ENCODE data around the gene CBR1.

The CBR1 gene

DNA sequence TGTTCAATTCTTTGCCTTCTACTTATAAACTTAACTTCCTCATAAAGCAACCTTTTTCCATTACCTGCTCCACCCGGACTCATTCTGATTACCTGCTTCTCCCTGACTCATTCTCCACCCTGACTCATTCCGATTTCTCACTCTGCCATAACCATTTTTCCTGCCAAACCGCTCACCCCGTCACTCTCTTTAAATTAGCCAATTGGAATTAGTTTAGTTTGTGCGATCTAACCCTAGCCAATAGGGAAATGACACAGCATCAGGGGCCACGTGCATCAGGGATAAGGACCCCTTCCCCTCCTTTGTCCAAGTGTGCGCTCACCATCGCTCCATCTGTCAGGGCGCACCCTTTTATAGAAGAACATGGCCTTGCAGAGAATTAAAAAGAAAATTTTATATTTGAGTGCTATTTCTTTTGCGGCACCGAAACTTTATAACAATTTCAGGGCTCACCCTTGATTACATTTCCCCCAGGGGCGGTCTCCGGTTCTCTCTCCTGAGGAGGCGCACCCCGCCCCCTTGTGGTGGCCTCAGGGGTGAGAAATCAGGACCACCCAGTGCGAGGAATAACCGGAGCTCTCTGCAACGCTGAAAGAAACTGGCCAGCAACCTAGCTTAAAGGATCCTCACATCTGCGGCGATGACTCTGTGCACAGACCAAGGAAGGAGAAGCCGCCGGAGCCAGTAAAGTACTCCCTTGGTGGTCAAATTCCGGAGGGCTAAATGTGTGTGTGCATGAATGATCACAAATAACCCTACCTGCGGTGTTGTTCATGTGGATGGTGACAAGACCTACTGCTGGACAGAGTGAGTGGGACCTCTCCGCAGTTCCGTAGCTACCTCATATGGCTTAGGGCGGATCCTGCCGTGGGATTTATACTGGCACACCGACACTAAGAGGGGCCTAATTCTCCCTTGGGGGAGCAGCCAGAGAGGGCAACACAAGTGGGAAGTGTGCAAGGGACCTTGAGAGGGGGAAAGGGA lies 34.8 kb downstream of the CBR1 start:
- Histone ChIP-seq H3K4me1 (ENCODE audit: insufficient read depth, insufficient read length) (no peaks in the 10 kb centered on the region), H3K9ac (ENCODE audit: insufficient read length, low read depth) (peak overlapping the region; percentile 81), H3K36me3 (ENCODE audit: insufficient read depth, insufficient read length, low read length) (peaks cover 5% of the 10 kb centered on the region), H3K9me3 (ENCODE audit: insufficient read depth, low read length) (peaks cover 51% of the 10 kb centered on the region), H3K4me3 (ENCODE audit: insufficient read length, low read depth) (peak overlapping the region; percentile 48), H3K27me3 (ENCODE audit: insufficient read depth, insufficient read length) (no peaks in the 10 kb centered on the region)
- peak; percentile 82 for DNase-seq (ENCODE audit: low read depth, low spot score)
- TF ChIP-seq YY1 (IDR thresholded peaks at IDR 0.05; ENCODE audit: insufficient read depth, insufficient read length) (no peak), SUZ12 (IDR thresholded peaks at IDR 0.05; ENCODE audit: extremely low read depth, insufficient read depth, insufficient read length) (no peak), ZNF274 (IDR thresholded peaks at IDR 0.05; ENCODE audit: low read depth, low read length) (no peak)

DNA sequence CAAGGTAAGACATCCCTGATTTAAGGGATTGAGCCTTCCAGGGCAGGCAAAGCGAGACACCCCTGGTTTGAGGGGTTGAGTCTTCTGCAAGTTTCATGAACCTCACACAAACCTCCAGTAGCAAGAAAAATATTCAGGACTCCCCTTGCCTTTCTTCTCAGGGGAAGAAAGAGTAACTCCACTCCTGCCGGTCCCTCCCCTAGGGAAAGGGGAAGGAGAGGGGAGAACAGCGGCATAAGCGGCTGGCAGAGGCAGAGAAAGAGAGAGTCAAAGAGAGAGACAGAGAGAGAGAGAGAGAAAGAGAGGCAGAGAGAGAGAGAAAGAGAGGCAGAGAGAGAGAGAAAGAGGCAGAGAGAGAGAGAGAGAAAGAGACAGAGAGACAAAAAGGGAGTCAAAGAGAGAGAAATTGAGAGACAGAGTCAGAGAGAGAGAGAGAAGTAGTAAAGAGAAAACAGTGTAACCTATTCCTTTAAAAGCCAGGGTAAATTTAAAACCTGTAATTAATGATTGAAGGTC lies 35.6 kb downstream of the CBR1 start:
- no peak for TF ChIP-seq ZNF274 (IDR thresholded peaks at IDR 0.05; ENCODE audit: low read depth, low read length)
- TF ChIP-seq YY1 (IDR thresholded peaks at IDR 0.05; ENCODE audit: insufficient read depth, insufficient read length) = no peak
- no peak for TF ChIP-seq SUZ12 (IDR thresholded peaks at IDR 0.05; ENCODE audit: extremely low read depth, insufficient read depth, insufficient read length)
- Histone ChIP-seq H3K9me3 (ENCODE audit: insufficient read depth, low read length) (peaks cover 59% of the 10 kb centered on the region), H3K4me1 (ENCODE audit: insufficient read depth, insufficient read length) (no peaks in the 10 kb centered on the region), H3K4me3 (ENCODE audit: insufficient read length, low read depth) (peak overlapping the region; percentile 48), H3K9ac (ENCODE audit: insufficient read length, low read depth) (peak overlapping the region; percentile 81), H3K36me3 (ENCODE audit: insufficient read depth, insufficient read length, low read length) (peaks cover 5% of the 10 kb centered on the region), H3K27me3 (ENCODE audit: insufficient read depth, insufficient read length) (no peaks in the 10 kb centered on the region)
- no peak for DNase-seq (ENCODE audit: low read depth, low spot score)

DNA sequence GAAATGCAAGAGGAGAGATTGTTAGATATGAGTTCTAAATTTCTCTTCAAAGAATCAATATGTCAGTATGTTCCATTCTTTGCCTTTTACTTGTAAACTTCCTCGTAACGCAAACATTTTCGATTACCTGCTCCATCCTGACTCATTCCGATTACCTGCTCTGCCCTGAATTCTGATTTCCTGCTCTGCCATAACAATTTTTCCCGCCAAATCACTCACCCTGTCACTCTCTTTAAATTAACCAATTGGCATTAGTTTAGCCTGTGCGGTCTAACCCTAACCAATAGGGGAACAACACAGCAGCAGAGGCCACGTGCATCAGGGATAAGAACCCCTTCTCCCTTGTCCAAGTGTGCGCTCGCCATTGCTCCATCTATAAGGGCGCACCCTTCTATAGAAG lies 40.0 kb downstream of the CBR1 start:
- no peak for DNase-seq (ENCODE audit: low read depth, low spot score)
- Histone ChIP-seq H3K9ac (ENCODE audit: insufficient read length, low read depth) (no peak overlapping the region), H3K27me3 (ENCODE audit: insufficient read depth, insufficient read length) (no peaks in the 10 kb centered on the region), H3K36me3 (ENCODE audit: insufficient read depth, insufficient read length, low read length) (peaks cover 5% of the 10 kb centered on the region), H3K4me3 (ENCODE audit: insufficient read length, low read depth) (no peak overlapping the region), H3K9me3 (ENCODE audit: insufficient read depth, low read length) (peaks cover 29% of the 10 kb centered on the region), H3K4me1 (ENCODE audit: insufficient read depth, insufficient read length) (peaks cover 6% of the 10 kb centered on the region)
- TF ChIP-seq YY1 (IDR thresholded peaks at IDR 0.05; ENCODE audit: insufficient read depth, insufficient read length) (no peak), ZNF274 (IDR thresholded peaks at IDR 0.05; ENCODE audit: low read depth, low read length) (no peak), SUZ12 (IDR thresholded peaks at IDR 0.05; ENCODE audit: extremely low read depth, insufficient read depth, insufficient read length) (no peak)

DNA sequence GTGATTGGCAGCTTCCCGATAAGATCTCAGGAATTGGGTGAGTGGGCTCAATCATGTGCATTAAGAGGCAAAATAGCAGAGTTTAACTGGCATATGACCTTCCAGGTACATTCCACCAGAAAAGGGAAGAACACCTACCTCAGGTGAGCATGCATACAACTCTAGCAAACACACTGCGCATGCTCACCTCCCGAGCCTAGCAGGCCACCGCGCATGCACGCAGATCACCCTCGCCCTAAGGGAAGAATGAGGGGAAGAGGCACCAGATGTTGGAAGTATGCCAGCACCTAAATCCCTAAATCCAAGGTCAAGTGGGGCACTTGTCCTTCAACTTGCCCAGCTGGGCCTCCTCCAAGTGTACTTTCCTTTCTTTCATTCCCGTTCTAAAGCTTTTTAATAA lies 41.4 kb downstream of the CBR1 start:
- Histone ChIP-seq H3K9ac (ENCODE audit: insufficient read length, low read depth) (no peak overlapping the region), H3K27me3 (ENCODE audit: insufficient read depth, insufficient read length) (no peaks in the 10 kb centered on the region), H3K4me3 (ENCODE audit: insufficient read length, low read depth) (no peak overlapping the region), H3K36me3 (ENCODE audit: insufficient read depth, insufficient read length, low read length) (peaks cover 5% of the 10 kb centered on the region), H3K9me3 (ENCODE audit: insufficient read depth, low read length) (peaks cover 29% of the 10 kb centered on the region), H3K4me1 (ENCODE audit: insufficient read depth, insufficient read length) (peaks cover 6% of the 10 kb centered on the region)
- TF ChIP-seq ZNF274 (IDR thresholded peaks at IDR 0.05; ENCODE audit: low read depth, low read length) (no peak), SUZ12 (IDR thresholded peaks at IDR 0.05; ENCODE audit: extremely low read depth, insufficient read depth, insufficient read length) (no peak), YY1 (IDR thresholded peaks at IDR 0.05; ENCODE audit: insufficient read depth, insufficient read length) (no peak)
- no peak for DNase-seq (ENCODE audit: low read depth, low spot score)

DNA sequence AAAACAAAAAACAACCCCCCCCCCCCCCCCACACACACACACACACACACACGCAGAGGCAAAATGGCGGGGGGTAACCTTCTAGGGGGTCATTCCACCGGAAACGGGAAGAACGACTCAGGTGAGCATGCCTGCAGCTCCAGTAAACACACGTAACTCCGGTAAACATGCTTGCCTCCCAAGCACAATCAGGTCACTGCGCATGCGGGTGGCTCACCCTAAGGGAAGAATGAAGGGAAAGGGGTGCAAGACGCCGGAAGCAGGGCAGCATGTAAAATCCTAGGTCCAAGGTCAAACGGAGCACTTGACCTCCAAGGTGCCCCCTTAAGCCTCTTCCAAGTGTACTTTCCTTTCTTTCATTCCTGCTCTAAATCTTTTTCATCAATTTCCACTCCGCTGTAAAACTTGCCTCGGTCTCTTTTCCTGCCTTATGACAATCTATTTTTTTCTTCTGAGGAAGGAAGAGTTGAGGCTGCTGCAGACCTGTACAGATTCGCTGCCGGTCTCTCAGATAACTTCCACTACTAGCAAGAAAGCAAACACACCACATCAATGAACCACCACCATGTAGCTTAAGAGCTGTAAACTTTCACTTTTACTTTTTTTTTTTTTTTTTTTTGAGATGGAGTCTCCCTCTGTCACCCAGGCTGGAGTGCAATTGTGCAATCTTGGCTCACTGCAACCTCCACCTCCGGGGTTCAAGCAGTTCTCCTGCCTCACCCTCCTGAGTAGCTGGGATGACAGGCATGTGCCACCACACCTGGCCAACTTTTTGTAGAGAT lies 44.0 kb downstream of the CBR1 start:
- Histone ChIP-seq H3K4me1 (ENCODE audit: insufficient read depth, insufficient read length) (peaks cover 6% of the 10 kb centered on the region), H3K9ac (ENCODE audit: insufficient read length, low read depth) (no peak overlapping the region), H3K9me3 (ENCODE audit: insufficient read depth, low read length) (peaks cover 15% of the 10 kb centered on the region; the same call in 1 of the 2 replicates), H3K27me3 (ENCODE audit: insufficient read depth, insufficient read length) (no peaks in the 10 kb centered on the region), H3K36me3 (ENCODE audit: insufficient read depth, insufficient read length, low read length) (no peaks in the 10 kb centered on the region), H3K4me3 (ENCODE audit: insufficient read length, low read depth) (no peak overlapping the region)
- TF ChIP-seq ZNF274 (IDR thresholded peaks at IDR 0.05; ENCODE audit: low read depth, low read length) (no peak), YY1 (IDR thresholded peaks at IDR 0.05; ENCODE audit: insufficient read depth, insufficient read length) (no peak), SUZ12 (IDR thresholded peaks at IDR 0.05; ENCODE audit: extremely low read depth, insufficient read depth, insufficient read length) (no peak)
- no peak for DNase-seq (ENCODE audit: low read depth, low spot score)

DNA sequence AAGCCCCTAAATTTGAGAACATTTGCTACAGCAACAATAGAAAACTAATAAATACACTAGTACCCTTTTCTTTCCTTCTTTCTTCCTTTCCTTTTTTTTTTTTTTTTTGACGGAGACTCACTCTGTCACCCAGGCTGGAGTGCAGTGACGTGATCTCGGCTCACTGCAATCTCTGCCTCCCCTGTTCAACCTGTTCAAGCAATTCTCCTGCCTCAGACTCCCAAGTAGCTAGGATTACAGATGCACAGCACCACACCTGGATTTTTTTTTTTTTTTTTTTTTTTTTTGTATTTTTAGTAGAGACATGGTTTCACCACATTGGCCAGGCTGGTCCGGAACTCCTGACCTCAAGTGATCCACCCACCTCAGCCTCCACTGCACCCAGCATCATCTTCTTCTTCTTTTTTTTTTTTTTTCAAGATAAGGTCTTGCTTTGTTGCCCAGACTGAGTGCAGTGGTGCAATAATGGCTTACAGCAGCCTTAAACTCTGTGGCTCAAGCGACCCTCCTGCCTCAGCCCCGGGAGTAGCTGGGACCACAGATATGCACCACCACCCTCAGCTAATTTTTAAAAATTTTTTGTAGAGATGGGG lies 45.4 kb downstream of the CBR1 start:
- H3K4me1 ChIP-seq (ENCODE audit: insufficient read depth, insufficient read length) = peaks cover 6% of the 10 kb centered on the region
- H3K4me3 ChIP-seq (ENCODE audit: insufficient read length, low read depth) = no peak overlapping the region
- TF ChIP-seq ZNF274 (IDR thresholded peaks at IDR 0.05; ENCODE audit: low read depth, low read length) = no peak
- H3K9ac ChIP-seq (ENCODE audit: insufficient read length, low read depth) = no peak overlapping the region
- no peaks in the 10 kb centered on the region for H3K36me3 ChIP-seq (ENCODE audit: insufficient read depth, insufficient read length, low read length)
- DNase-seq (ENCODE audit: low read depth, low spot score) = no peak
- H3K27me3 ChIP-seq (ENCODE audit: insufficient read depth, insufficient read length) = no peaks in the 10 kb centered on the region
- H3K9me3 ChIP-seq (ENCODE audit: insufficient read depth, low read length) = peaks cover 2% of the 10 kb centered on the region; the same call in 1 of the 2 replicates
